HepG2 (cell line): ENCODE results near the gene GLG1.

Source experiments
- BCL3 ChIP-seq: sonication (generic); formaldehyde crosslinking; IDR thresholded peaks from 2 replicates; pipeline ENCODE4 v1.5.1; 2020; ENCODE audit warnings: mild to moderate bottlenecking, missing genetic modification reagents, moderate library complexity
- CEBPG ChIP-seq: IDR thresholded peaks from 2 replicates; pipeline ENCODE4 v1.6.1; 2016
- CTCF ChIP-seq: sonication (generic); formaldehyde crosslinking; IDR thresholded peaks from 2 replicates; pipeline ENCODE4 v1.5.0; 2020; ENCODE audit warnings: mild to moderate bottlenecking, missing genetic modification reagents, moderate library complexity
- HNRNPUL1 ChIP-seq: fragments of 200-400 bp; formaldehyde crosslinking; IDR thresholded peaks from 2 replicates; pipeline ENCODE4 v1.6.1; 2017; ENCODE audit warnings: low read depth, mild to moderate bottlenecking, low read length, moderate library complexity
- NFE2L1 ChIP-seq: sonication (generic); formaldehyde crosslinking; IDR thresholded peaks from 2 replicates; pipeline ENCODE4 v1.4.0; 2020; ENCODE audit warnings: missing genetic modification reagents, mild to moderate bottlenecking, borderline replicate concordance
- PHF8 ChIP-seq: sonication (generic); formaldehyde crosslinking; IDR thresholded peaks from 2 replicates; pipeline ENCODE4 v1.5.0; 2020; ENCODE audit warnings: missing genetic modification reagents
- RNF2 ChIP-seq: fragments of 450-650 bp; conservative IDR thresholded peaks from 2 replicates; pipeline ENCODE4 v1.6.1; 2016; ENCODE audit warnings: low read depth
- SETDB1 ChIP-seq: sonication (generic); formaldehyde crosslinking; IDR thresholded peaks from 2 replicates; pipeline ENCODE4 v1.5.1; 2020; ENCODE audit warnings: missing genetic modification reagents, mild to moderate bottlenecking, borderline replicate concordance
- SP2 ChIP-seq: sonication (generic); formaldehyde crosslinking; IDR thresholded peaks from 2 replicates; pipeline ENCODE4 v1.5.1; 2020; ENCODE audit warnings: mild to moderate bottlenecking, missing genetic modification reagents
- TAF1 ChIP-seq: sonication (generic); formaldehyde crosslinking; IDR thresholded peaks from 2 replicates; pipeline ENCODE4 v1.4.0; 2020; ENCODE audit warnings: missing genetic modification reagents
- ZBTB14 ChIP-seq: sonication (generic); formaldehyde crosslinking; IDR thresholded peaks from 2 replicates; pipeline ENCODE4 v1.4.0; 2020; ENCODE audit warnings: missing genetic modification reagents
- ZBTB21 ChIP-seq: sonication (generic); formaldehyde crosslinking; IDR thresholded peaks from 2 replicates; pipeline ENCODE4 v1.4.0; 2020; ENCODE audit warnings: missing genetic modification reagents
- ZNF496 ChIP-seq: sonication (generic); formaldehyde crosslinking; IDR thresholded peaks from 2 replicates; pipeline ENCODE4 v1.8.1; 2023; ENCODE audit warnings: mild to moderate bottlenecking, moderate library complexity, missing genetic modification reagents; ENCODE audit not compliant: insufficient replicate concordance

- TF ChIP-seq ZBTB14 (CRISPR knock-in tag) (no peak), CEBPG (no peak), NFE2L1 (CRISPR knock-in tag) (no peak), RNF2 (no peak), HNRNPUL1 (no peak), PHF8 (CRISPR knock-in tag) (no peak), ZBTB21 (CRISPR knock-in tag) (no peak), SP2 (CRISPR knock-in tag) (no peak), CTCF (CRISPR knock-in tag) (no peak), BCL3 (no peak), TAF1 (no peak), ZNF496 (no peak), SETDB1 (no peak)
Observed at GRCh38 chr16:74497761-74498160, 109.2 kb downstream of the GLG1 start.
